HCT116 (cell line): ENCODE results near the gene SLC38A6. TPM values are rescaled to one million over a fixed set of nuclear protein-coding genes. Genes with fewer than 3 reads are reported as not detected.

Source experiments
- ATAC-seq: fragments of 200-7000 bp; cut with Tn5 transposase; 2 replicates; pipeline ENCODE4 v1.9.1; 2020; ENCODE audit warnings: mild to moderate bottlenecking, moderate library complexity
- BruUV-seq: library from RNA; stranded (reverse); fragments of 400-500 nt; replicated peaks from 2 replicates; lab custom pipeline; 2021; lab: Mats Ljungman, UMichigan
- CTCF ChIA-PET: fragments of 300-600 bp; sonication (Branson Sonifier 250); formaldehyde crosslinking; loops from one replicate; lab custom pipeline; 2021; ENCODE audit warnings: antibody characterized with exemption; lab: Charles Lee
- POLR2A ChIA-PET: fragments of 300-600, 350-600 bp; sonication (Branson Sonifier 250); formaldehyde crosslinking; loops from one replicate; lab custom pipeline; 2021; ENCODE audit warnings: antibody characterized with exemption; lab: Charles Lee
- RAD21 ChIA-PET, 2 experiments: fragments of 300-600 bp; sonication (Branson Sonifier 250); formaldehyde crosslinking; loops; one replicate each; lab custom pipeline; 2023; ENCODE audit warnings: low total read pairs in 2 of 2; ENCODE audit not compliant: uncharacterized antibody in 2 of 2, unreplicated experiment in 2 of 2, low non-redundant PET in 1 of 2; lab: Charles Lee
- DNase-seq: peaks from one replicate; pipeline ENCODE4 v3.0.0-alpha.2; 2010; ENCODE audit warnings: low read depth, low spot score
- H2AFZ ChIP-seq: fragments of 200-600 bp; shearing (Covaris generic), sonication (generic); 2 replicates; pipeline ENCODE4 v1.6.1; 2017; ENCODE audit warnings: low read depth, mixed run types, mixed read lengths, antibody characterized with exemption, low read length; ENCODE audit not compliant: poor library complexity, severe bottlenecking
- H3K27ac ChIP-seq: 2 replicates; pipeline ENCODE4 v1.5.1; 2012; ENCODE audit warnings: low read depth, low read length
- H3K27me3 ChIP-seq: fragments of 200-600 bp; sonication (generic); 2 replicates; pipeline ENCODE4 v1.6.1; 2016; ENCODE audit warnings: mixed run types, low read length, mixed read lengths; ENCODE audit not compliant: insufficient read depth
- H3K36me3 ChIP-seq, 2 experiments: fragments of 200-500 bp in 1 of 2; fragments of 200-600 bp in 1 of 2; sonication (Bioruptor generic) in 1 of 2; sonication (generic) in 1 of 2; 2 replicates each; pipeline versions ENCODE4 v1.5.1 to v1.6.1; 2014 to 2016; ENCODE audit warnings: low read length in 2 of 2, inconsistent platforms in 1 of 2, mixed read lengths in 1 of 2, mixed run types in 1 of 2; ENCODE audit not compliant: insufficient read depth in 2 of 2, control insufficient read depth in 1 of 2
- H3K4me1 ChIP-seq, 2 experiments: fragments of 200-600 bp in 1 of 2; sonication (generic) in 1 of 2; 2 replicates each; pipeline versions ENCODE4 v1.5.1 to v1.6.1; 2012 to 2017; ENCODE audit warnings: low read length in 2 of 2, inconsistent platforms in 1 of 2, mild to moderate bottlenecking in 1 of 2, mixed read lengths in 1 of 2, mixed run types in 1 of 2, moderate library complexity in 1 of 2; ENCODE audit not compliant: insufficient read depth in 2 of 2, control insufficient read depth in 1 of 2
- H3K4me2 ChIP-seq: fragments of 200-600 bp; sonication (generic); 2 replicates; pipeline ENCODE4 v1.6.1; 2017; ENCODE audit warnings: mixed run types, low read length, mixed read lengths
- H3K4me3 ChIP-seq, 2 experiments: fragments of 200-600 bp in 1 of 2; sonication (generic) in 1 of 2; replicated peaks in 1 of 2; 2 replicates each; pipeline ENCODE4 v1.5.1; 2011 to 2016; ENCODE audit warnings: low read length in 2 of 2, control low read depth in 1 of 2, low read depth in 1 of 2, mild to moderate bottlenecking in 1 of 2, mixed read lengths in 1 of 2, mixed run types in 1 of 2
- H3K79me2 ChIP-seq: fragments of 200-600 bp; sonication (generic); 2 replicates; pipeline ENCODE4 v1.6.1; 2017; ENCODE audit warnings: mild to moderate bottlenecking, mixed run types, low read length, moderate library complexity, mixed read lengths; ENCODE audit not compliant: insufficient read depth
- H3K9ac ChIP-seq: fragments of 200-600 bp; sonication (generic); 2 replicates; pipeline ENCODE4 v1.6.1; 2016; ENCODE audit warnings: low read length, mixed read lengths
- H3K9me2 ChIP-seq: fragments of 200-600 bp; sonication (generic), shearing (Covaris generic); 2 replicates; pipeline ENCODE4 v1.6.1; 2017; ENCODE audit warnings: mixed run types, mild to moderate bottlenecking, moderate library complexity; ENCODE audit not compliant: insufficient read depth
- H3K9me3 ChIP-seq, 2 experiments: fragments of 200-500 bp in 1 of 2; fragments of 200-600 bp in 1 of 2; sonication (Bioruptor generic) in 1 of 2; sonication (generic) in 1 of 2; 2 replicates each; pipeline ENCODE4 v1.6.1; 2014 to 2017; ENCODE audit warnings: low read length in 2 of 2, mixed read lengths in 2 of 2, inconsistent platforms in 1 of 2, low read depth in 1 of 2, mild to moderate bottlenecking in 1 of 2, mixed run types in 1 of 2, moderate library complexity in 1 of 2; ENCODE audit not compliant: control insufficient read depth in 1 of 2, insufficient read depth in 1 of 2
- H4K20me1 ChIP-seq: fragments of 200-600 bp; sonication (generic), shearing (Covaris generic); 2 replicates; pipeline ENCODE4 v1.6.1; 2017; ENCODE audit warnings: mixed run types, mild to moderate bottlenecking, moderate library complexity; ENCODE audit not compliant: insufficient read depth
- ATF3 ChIP-seq: IDR thresholded peaks from 2 replicates; pipeline ENCODE4 v1.6.1; 2012
- CBX3 ChIP-seq: IDR thresholded peaks from 2 replicates; pipeline ENCODE4 v1.6.1; 2012; ENCODE audit warnings: low read depth
- CTCF ChIP-seq, 3 experiments: fragments of 200-600 bp in 1 of 3; sonication (generic) in 1 of 3; IDR thresholded peaks in 2 of 3; conservative IDR thresholded peaks in 1 of 3; 2 replicates each; pipeline ENCODE4 v1.5.1; 2012 to 2017; ENCODE audit warnings: low read depth in 2 of 3, low read length in 2 of 3, antibody characterized with exemption in 1 of 3, borderline replicate concordance in 1 of 3, control low read depth in 1 of 3, mild to moderate bottlenecking in 1 of 3, mixed read lengths in 1 of 3, mixed run types in 1 of 3, moderate library complexity in 1 of 3; ENCODE audit not compliant: insufficient read depth in 1 of 3
- ELF1 ChIP-seq: IDR thresholded peaks from 2 replicates; pipeline ENCODE4 v1.6.1; 2012; ENCODE audit warnings: low read depth, borderline replicate concordance
- EZH2phosphoT487 ChIP-seq: fragments of 200-600 bp; IDR thresholded peaks from 2 replicates; pipeline ENCODE4 v1.6.1; 2018; ENCODE audit warnings: antibody characterized with exemption, borderline replicate concordance
- FOSL1 ChIP-seq: IDR thresholded peaks from 2 replicates; pipeline ENCODE4 v1.6.1; 2012; ENCODE audit warnings: low read depth
- JUND ChIP-seq: IDR thresholded peaks from 2 replicates; pipeline ENCODE4 v1.6.1; 2012
- MAX ChIP-seq: IDR thresholded peaks from 2 replicates; pipeline ENCODE4 v1.6.1; 2012
- POLR2A ChIP-seq: IDR thresholded peaks from 2 replicates; pipeline ENCODE4 v1.7.0; 2011; ENCODE audit warnings: borderline replicate concordance; ENCODE audit not compliant: insufficient read depth, insufficient read length; ENCODE audit errors: extremely low read depth
- RAD21 ChIP-seq: IDR thresholded peaks from 2 replicates; pipeline ENCODE4 v1.6.1; 2012; ENCODE audit warnings: low read depth, mild to moderate bottlenecking
- TCF7L2 ChIP-seq: IDR thresholded peaks from 2 replicates; pipeline ENCODE4 v1.7.0; 2011; ENCODE audit warnings: borderline replicate concordance, inconsistent platforms; ENCODE audit not compliant: insufficient read depth, insufficient read length; ENCODE audit errors: extremely low read depth
- YY1 ChIP-seq: IDR thresholded peaks from 2 replicates; pipeline ENCODE4 v1.6.1; 2011; ENCODE audit warnings: low read length, low read depth, moderate library complexity, mild to moderate bottlenecking; ENCODE audit not compliant: insufficient replicate concordance; ENCODE audit errors: extremely low read depth
- ZFX ChIP-seq: fragments of 450-650 bp; IDR thresholded peaks from 2 replicates; pipeline ENCODE4 v1.6.1; 2017
- intact Hi-C: fragments of 100-400 bp; cut with micrococcal nuclease; formaldehyde crosslinking; loops from 2 replicates; pipeline ENCODE4 v1.10.0; 2022
- total RNA-seq: library from RNA; stranded (reverse); gene quantifications from one replicate; pipeline ENCODE4 v1.2.1, GENCODE V29; 2021; ENCODE audit not compliant: unreplicated experiment

The SLC38A6 gene
- total RNA-seq, 1 experiment from 2014 or later = 9.5 TPM

- Histone ChIP-seq H2AFZ (no peak overlapping the region), H3K27me3 (no peaks in the 10 kb centered on the region), H3K36me3 (no peaks in the 10 kb centered on the region), H3K4me1 (peaks cover 18 to 25% of the 10 kb centered on the region in 2 experiments), H3K27ac (no peak overlapping the region), H3K9me3 (no peaks in the 10 kb centered on the region), H3K9me2 (no peaks in the 10 kb centered on the region), H3K4me2 (no peak overlapping the region), H4K20me1 (no peaks in the 10 kb centered on the region), H3K9ac (no peak overlapping the region), H3K4me3 (no peak overlapping the region), H3K79me2 (no peaks in the 10 kb centered on the region)
- CTCF ChIA-PET = no interaction called here
- RAD21 ChIA-PET = no interaction called here
- POLR2A ChIA-PET = no interaction called here
- ATAC-seq (no peak), DNase-seq (no peak)
- no TSS peak for BruUV-seq
- intact Hi-C loops = no loop called here
- no peak for TF ChIP-seq RAD21
- TF ChIP-seq FOSL1 = no peak
- no peak for TF ChIP-seq JUND
- TF ChIP-seq EZH2phosphoT487 = no peak
- no peak for TF ChIP-seq TCF7L2
- TF ChIP-seq ZFX = no peak
- no peak for TF ChIP-seq ATF3
- TF ChIP-seq CBX3 = no peak
- no peak for TF ChIP-seq YY1
- no peak for TF ChIP-seq POLR2A
- TF ChIP-seq CTCF (IDR thresholded peaks at IDR 0.05 in 2 of 3, conservative IDR thresholded peaks at IDR 0.05 in 1 of 3; ENCODE audit: borderline replicate concordance in 1 of 3, insufficient read depth in 1 of 3, low read depth in 2 of 3, low read length in 2 of 3) = no peak
- no peak for TF ChIP-seq MAX
- no peak for TF ChIP-seq ELF1
Observed at GRCh38 chr14:61098721-61099120, 117.7 kb downstream of the SLC38A6 start.
